IPS-NIHi11 (cell line): ENCODE data around the gene NFIX.
"Not testable (repeated sequence)": the region's sequence is repeated elsewhere in the genome, so short reads cannot be mapped to it uniquely, and the experiment has no call there.

Experiments used
- DNase-seq: peaks from one replicate; pipeline ENCODE4 v3.0.0; 2012; ENCODE audit warnings: mixed read lengths, low spot score

Gene NFIX

DNA sequence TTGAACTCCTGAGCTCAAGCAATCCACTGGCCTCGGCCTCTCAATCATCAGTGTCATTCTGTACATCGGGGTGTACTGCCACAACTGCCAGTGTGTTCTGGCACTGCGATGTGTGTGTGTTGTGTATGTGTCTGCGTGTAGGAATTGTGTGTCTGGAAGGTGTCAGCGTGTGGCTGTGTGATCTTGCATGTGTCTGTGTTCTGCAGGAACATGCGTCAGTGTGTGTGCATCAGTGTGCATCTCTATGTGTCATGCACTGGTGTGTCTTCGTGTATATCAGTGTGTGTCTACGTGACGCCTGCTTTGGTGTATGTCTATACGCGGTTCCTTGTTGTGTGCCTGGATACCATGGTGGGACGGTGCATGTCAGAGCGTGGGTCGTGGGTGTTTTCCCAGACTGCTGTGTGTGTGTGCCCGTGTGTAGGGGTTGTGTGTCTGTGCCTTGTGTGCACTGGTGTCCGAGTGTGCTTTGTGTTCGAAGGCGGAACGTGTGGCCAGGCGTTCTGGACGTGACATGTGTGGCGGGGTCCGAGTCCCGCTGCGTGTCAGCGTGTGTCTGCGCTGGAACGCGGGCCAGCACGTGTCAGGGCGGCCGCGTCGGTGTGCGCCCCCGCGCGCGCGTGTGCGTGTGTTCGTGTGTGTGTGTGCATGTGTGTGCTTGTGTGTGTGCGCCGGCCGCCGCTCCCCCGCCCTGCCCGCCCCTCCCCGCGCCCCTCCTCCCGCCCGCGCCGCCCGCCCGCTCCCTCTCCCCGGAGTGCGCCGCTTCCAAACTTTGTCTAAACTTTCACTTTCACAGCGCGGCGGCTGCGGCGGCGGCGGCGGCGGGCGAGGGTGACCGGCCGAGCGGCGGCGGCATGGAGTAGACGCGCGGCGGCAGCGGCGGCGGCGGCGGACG, at the start of gene NFIX:
NFIX (plus strand) TSS at position 775 of the 895 bp plus-strand sequence. CDS start 363 bp downstream, outside the sequence.
- peak; percentile 81 for DNase-seq

DNA sequence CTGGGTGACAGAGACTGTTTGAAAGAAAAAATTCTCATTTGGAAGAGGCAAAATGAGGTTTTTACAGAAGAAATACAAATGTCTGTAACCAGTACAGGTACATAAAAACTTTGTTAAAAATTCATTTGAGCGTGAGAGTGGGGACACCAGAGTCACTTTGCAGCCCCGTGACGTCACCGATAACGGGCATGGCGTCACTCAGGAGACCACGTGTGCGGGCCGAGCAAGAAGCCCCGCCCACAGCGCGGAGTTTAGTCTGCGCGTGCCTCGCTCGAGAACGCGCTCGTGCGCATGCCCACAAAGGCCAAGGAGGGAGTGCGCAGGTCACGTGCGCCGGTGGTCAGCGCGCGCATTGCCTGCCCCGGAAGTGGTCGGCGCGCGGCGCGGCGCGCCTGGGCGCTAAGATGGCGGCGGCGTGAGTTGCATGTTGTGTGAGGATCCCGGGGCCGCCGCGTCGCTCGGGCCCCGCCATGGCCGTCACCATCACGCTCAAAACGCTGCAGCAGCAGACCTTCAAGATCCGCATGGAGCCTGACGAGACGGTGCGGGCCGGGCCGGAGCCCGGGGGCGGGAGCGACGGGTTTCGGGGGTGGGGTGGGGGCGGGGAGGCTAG, 49.7 kb upstream of the NFIX start, which contains the start of gene RAD23A:
RAD23A (plus strand) TSS at position 384 of the 613 bp plus-strand sequence; CDS start at position 471, 87 bp downstream.
- peak; percentile 94 for DNase-seq

DNA sequence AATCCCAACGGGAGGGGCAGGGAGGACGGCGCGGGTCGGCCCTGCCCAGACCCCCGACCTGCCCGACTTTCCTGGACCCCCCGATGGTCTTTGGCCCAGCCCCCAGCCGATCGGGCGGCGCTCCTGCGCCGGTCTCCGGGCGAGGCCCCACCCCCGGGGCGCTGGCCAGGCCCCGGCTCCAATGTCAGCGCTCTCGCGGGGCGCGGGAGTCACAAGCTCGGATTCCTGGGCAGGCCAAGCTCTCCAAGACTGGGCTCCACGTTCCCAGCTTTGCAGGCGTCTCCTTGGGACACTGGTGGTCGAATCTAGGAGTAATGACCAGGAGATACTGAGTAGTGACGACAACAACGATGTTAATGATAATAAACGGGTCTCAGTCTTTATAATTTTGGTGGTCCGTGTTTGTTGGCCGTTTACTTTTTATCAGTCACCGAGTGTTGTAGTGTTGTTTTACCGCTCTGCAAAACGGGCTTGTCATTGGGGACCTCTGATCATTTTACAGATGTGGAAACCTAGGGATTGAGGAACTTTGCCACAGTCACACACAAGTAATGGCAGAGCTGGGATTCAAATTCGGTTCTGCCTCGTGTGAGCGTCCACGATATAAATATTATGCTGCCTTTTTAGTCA, 49.1 kb upstream of the NFIX start:
- DNase-seq = peak; percentile 93

- DNase-seq = no peak
These were observed 48.4 kb upstream of the NFIX start for GRCh38 chr19:12946731-12947496.

DNA sequence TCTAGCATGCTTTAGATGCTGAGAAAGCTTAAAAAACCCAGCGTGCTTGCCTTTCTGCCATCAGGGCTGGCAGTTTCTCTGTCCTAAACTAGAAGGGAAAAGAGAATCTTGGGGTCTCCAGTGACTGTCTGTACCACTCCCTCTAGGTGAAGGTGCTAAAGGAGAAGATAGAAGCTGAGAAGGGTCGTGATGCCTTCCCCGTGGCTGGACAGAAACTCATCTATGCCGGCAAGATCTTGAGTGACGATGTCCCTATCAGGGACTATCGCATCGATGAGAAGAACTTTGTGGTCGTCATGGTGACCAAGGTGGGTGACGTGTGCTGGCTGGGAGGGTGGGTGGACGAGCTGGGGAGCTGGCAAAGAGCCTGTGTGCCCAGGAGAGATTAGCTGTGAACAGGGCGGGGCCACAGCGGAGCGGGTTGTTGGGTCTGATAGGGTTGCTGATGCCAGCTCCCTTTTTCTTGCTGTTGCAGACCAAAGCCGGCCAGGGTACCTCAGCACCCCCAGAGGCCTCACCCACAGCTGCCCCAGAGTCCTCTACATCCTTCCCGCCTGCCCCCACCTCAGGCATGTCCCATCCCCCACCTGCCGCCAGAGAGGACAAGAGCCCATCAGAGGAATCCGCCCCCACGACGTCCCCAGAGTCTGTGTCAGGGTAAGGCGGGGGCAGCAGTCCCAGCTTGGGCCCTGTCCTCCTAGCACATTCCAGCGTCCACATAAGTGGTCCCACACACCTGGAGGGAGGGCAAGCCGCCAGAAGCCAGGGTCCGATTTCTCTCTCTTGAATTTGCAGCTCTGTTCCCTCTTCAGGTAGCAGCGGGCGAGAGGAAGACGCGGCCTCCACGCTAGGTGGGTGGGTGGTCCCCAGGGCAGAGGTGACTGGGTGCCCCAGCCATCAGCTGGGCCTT, 47.3 kb upstream of the NFIX start:
- no peak for DNase-seq

- no peak for DNase-seq
These were observed 46.5 kb upstream of the NFIX start for GRCh38 chr19:12948612-12949362.

DNA sequence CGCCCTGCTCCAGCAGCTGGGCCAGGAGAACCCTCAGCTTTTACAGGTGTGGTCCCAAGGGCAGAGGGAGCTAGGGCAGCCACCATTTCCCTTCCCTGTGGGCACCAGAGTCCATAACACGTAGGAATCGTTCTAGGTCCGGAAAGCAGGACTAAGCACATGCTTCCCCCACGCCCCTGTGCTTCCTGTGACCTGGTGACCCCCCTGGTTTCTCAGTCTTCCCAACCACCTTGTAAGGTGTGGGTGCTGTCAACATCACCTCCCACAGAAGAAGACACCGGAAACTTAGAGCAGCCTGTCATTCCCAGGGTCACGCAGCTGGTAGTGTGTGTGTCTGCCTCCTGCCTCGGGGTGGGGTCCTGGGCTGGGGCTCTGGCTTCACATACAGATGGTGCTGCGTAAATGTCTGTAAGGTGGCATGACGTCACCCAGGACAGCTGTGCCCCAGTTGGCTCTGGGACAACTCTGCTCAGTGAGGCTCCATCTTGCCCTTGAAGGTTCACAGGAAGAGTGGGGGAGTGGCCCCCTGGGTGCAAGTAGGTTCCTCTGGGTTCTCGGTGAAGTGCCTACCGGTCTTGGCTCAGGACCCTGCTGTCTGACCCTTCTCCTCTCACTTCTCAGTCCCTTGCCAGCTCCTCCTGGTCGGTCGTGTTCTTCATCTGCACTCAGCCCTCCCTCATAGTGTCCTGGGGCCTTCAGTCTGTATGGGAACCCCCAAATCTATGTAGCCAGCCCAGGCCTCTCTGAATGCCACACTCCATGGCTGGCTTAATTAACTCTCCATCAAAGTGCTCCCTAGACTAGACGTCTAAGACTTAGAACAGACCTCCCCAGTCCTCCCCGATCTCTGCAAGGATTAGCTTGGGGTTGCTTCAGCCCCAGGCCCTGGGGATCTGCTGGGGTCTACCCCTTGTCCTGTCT, 45.7 kb upstream of the NFIX start:
- no peak for DNase-seq

- not testable (repeated sequence) for DNase-seq
These were observed 43.2 kb upstream of the NFIX start for GRCh38 chr19:12952050-12952449.

GRCh38 chr19:12952488-12953137, 42.7 kb upstream of the NFIX start:
- no peak for DNase-seq

GRCh38 chr19:12953138-12953798, 42.0 kb upstream of the NFIX start:
- no peak for DNase-seq

GRCh38 chr19:12953799-12954611, 41.3 kb upstream of the NFIX start:
- no peak for DNase-seq

GRCh38 chr19:12954612-12954962, 40.7 kb upstream of the NFIX start:
- no peak for DNase-seq

- not testable (repeated sequence) for DNase-seq
These were observed 39.7 kb upstream of the NFIX start for GRCh38 chr19:12955575-12955974.

GRCh38 chr19:12955996-12956395, 39.3 kb upstream of the NFIX start:
- DNase-seq = no peak

GRCh38 chr19:12956446-12957388, 38.6 kb upstream of the NFIX start, which contains the start of gene GADD45GIP1:
Gene GADD45GIP1 (minus strand): TSS chr19:12957223. CDS start chr19:12957212, 11 bp downstream.
- peak; percentile 92 for DNase-seq
